Jurkat, Clone E6-1 (cell line): ENCODE results near the gene WNT7B.

Experiments used
- DNase-seq: peaks from one replicate; pipeline ENCODE4 v3.0.0-alpha.2; 2011; ENCODE audit warnings: low read depth, low spot score
- H3K4me3 ChIP-seq: 2 replicates; pipeline ENCODE4 v1.5.1; 2011; ENCODE audit warnings: mild to moderate bottlenecking, low read length, control low read depth, moderate library complexity

The WNT7B gene

DNA sequence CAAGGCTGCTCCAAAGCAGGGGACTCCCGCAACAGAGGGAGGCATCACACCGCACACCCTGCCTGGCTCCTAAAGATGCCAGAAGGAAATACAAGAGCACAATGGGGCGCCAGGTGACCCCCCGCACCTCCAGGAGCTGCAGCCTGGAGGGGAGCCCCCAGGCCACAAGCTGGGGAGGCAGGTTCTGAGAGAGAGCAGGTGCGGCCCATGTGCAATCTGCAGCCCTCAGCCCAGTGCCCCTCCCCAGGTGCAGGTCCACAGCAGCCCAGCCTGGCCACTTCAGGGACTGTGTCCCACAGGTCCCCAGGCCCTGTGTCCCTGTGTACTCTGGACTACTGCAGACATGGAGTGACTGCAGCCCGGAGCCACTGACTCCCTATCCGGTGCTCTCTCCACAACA lies 13.1 kb downstream of the WNT7B start:
- no peak for DNase-seq
- H3K4me3 ChIP-seq: no peak overlapping the region

- H3K4me3 ChIP-seq: no peak overlapping the region
- no peak for DNase-seq
These were observed 14.1 kb downstream of the WNT7B start for GRCh38 chr22:45962756-45963324.

GRCh38 chr22:45962434-45962718 lies 14.6 kb downstream of the WNT7B start:
- no peak overlapping the region for H3K4me3 ChIP-seq
- no peak for DNase-seq

DNA sequence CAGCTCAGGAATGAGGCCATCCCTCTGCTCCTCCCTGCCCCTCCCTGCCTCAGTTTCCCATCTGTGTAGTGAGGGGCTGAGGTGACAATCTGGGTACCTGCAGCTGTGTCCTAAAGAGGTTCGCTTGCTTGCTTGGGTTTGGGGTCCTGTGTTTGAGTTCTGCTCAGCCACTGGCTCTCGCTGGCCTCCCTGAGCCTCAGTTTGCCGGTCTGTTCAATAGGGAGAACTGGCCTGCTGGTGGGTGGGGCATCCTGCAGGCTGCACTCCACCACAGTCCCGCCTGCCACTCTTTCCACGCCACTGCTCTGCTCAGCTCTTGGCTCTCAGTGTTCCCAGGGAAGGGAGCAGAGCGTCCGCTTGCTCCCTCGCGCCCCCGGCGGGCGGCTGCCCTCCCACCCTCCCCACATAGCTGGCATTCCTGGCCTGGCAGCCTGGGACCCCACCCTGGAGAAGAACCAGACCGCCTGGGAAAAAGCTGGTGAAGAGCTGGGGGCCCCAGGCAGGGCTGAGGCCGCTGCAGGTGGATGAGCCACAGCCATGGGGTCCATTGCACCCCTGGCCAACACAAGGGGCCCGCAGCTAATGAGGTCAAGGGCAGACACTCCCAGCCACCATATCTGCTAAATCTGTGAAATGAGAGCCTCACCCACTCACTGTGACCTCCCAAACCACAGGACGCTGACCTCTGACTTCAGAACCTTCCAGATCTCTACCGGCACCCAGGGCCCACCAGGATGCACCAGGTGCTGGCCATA lies 15.1 kb downstream of the WNT7B start:
- DNase-seq: no peak
- H3K4me3 ChIP-seq: no peak overlapping the region

- DNase-seq: no peak
- H3K4me3 ChIP-seq: no peak overlapping the region
These were observed 16.2 kb downstream of the WNT7B start for GRCh38 chr22:45960477-45961386.

GRCh38 chr22:45959719-45960476 lies 17.1 kb downstream of the WNT7B start:
- H3K4me3 ChIP-seq: no peak overlapping the region
- DNase-seq: no peak

DNA sequence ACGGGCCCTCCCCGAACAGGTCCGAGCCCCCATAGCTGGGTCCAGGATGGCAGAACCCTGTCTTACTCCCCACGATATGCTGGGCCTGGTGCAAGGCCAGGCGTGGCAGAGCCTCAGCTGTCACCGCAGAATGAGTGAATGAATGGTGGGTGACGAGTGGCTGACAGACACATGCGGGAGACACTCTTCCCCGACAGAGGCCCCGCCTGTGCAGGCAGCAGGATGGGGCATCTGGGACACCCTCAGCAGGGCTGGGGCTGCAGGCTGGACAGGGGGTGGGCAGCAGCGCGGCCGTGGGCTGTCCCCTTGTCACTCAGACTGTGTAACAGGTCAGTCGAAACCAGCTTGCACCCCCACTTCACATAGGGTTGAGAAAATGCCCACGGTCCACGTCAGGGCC lies 18.0 kb downstream of the WNT7B start:
- no peak for DNase-seq

GRCh38 chr22:45957826-45958225 lies 19.1 kb downstream of the WNT7B start:
- H3K4me3 ChIP-seq: no peak overlapping the region
- DNase-seq: no peak

More for the DNA sequence above, 18.0 kb downstream of the WNT7B start:
- H3K4me3 ChIP-seq: no peak overlapping the region

GRCh38 chr22:45953178-45953577 lies 23.8 kb downstream of the WNT7B start:
- DNase-seq: no peak

GRCh38 chr22:45952553-45952952 lies 24.4 kb downstream of the WNT7B start:
- DNase-seq: no peak

More at GRCh38 chr22:45953178-45953577, 23.8 kb downstream of the WNT7B start:
- no peak overlapping the region for H3K4me3 ChIP-seq

GRCh38 chr22:45952151-45952550 lies 24.8 kb downstream of the WNT7B start:
- no peak overlapping the region for H3K4me3 ChIP-seq
- DNase-seq: no peak

More at GRCh38 chr22:45952553-45952952, 24.4 kb downstream of the WNT7B start:
- no peak overlapping the region for H3K4me3 ChIP-seq

DNA sequence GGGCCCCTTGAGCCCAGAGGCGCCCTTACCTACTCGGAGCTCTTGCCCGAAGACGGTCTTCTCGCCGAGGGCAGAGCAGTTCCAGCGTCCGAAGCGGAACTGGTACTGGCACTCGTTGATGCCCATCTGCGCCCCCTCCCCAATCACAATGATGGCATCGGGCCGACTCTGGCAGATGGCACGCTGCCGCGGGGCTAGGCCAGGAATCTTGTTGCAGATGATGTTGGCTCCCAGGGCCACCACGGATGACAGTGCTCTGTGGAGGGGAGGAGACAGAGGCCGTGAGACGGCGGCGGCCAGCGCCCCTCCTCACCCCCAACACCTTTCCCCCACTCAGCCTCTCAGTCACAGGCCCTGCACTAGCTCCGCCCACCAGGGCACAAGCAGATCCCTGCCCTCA lies 27.1 kb downstream of the WNT7B start:
- H3K4me3 ChIP-seq: no peak overlapping the region
- DNase-seq: no peak

DNA sequence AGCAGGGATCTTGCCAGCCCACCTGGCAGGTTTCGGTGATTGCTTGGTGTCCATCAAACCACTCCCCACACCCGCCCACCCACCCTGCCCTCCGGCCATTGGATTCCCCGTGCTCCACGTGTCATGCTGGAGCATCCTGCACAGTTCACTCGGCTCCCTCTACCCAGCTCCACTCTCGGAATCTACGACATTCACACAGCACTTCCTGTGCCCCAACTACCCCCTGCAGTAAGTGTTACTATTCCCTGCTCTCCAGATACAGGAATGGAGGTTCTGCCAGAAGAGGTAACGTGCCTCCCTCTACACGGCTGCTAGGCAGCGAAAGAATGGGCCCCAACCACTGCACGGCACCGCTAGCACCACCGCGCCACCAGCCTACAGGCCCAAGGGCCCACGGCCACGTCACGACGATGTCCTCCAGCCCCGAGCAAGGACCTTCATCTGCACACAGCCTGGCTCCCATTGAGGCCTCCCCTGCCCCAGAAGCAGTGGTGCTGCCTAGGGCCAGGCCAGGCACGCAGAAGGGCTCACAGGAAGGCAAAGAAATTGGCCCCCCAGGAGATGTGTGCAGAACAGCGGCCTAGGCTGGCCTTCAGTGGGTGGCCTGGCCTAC lies 27.6 kb downstream of the WNT7B start:
- H3K4me3 ChIP-seq: no peak overlapping the region
- DNase-seq: no peak

GRCh38 chr22:45948081-45948648 lies 28.8 kb downstream of the WNT7B start:
- no peak overlapping the region for H3K4me3 ChIP-seq
- peak; percentile 12 for DNase-seq

- H3K4me3 ChIP-seq: no peak overlapping the region
- DNase-seq: no peak
These were observed 30.0 kb downstream of the WNT7B start for GRCh38 chr22:45946805-45947600.

GRCh38 chr22:45945621-45946106 lies 31.3 kb downstream of the WNT7B start:
- H3K4me3 ChIP-seq: no peak overlapping the region
- no peak for DNase-seq

DNA sequence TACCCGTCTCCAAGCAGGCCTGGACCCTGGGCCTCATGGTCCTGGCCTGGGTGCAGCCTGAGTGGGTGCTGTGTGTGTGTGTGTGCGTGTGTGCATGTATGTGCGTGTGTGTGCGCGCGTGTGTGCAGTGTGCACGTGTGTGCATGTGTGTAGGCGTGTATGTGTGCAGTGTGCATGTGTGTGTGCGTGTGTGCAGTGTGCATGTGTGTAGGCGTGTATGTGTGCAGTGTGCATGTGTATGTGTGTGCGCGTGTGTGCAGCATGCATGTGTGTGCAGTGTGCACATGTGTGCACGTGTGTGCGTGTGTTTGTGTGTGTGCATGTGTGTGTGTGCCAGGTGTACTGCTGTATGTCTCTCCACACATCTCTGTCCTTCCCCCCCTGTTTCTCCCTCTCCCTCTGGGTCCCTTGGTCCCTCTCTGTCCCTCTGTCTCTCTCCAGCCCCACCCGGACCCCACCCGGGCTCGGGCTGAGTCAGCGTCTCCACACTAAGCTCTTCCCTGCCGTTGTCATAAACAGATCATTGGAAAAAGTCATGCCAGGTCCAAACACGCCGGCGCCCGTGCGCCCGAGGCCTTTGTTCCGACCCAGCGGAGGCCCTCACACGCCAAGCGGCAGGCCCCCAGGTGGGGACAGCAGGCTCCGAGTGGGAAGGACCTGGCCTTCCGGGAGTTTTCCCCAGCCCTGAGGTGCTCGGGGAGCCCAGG lies 34.0 kb downstream of the WNT7B start:
- no peak for DNase-seq
- no peak overlapping the region for H3K4me3 ChIP-seq
